HG02623 (cell line): ENCODE data around the gene PPP1CC.
"Not testable (repeated sequence)": the region's sequence is repeated elsewhere in the genome, so short reads cannot be mapped to it uniquely, and the experiment has no call there.

Experiments
- ATAC-seq: cut with Tn5 transposase; IDR thresholded peaks from one replicate; pipeline ENCODE4 v1.9.1; 2021; ENCODE audit warnings: moderate library complexity; ENCODE audit not compliant: unreplicated experiment

Gene PPP1CC

DNA sequence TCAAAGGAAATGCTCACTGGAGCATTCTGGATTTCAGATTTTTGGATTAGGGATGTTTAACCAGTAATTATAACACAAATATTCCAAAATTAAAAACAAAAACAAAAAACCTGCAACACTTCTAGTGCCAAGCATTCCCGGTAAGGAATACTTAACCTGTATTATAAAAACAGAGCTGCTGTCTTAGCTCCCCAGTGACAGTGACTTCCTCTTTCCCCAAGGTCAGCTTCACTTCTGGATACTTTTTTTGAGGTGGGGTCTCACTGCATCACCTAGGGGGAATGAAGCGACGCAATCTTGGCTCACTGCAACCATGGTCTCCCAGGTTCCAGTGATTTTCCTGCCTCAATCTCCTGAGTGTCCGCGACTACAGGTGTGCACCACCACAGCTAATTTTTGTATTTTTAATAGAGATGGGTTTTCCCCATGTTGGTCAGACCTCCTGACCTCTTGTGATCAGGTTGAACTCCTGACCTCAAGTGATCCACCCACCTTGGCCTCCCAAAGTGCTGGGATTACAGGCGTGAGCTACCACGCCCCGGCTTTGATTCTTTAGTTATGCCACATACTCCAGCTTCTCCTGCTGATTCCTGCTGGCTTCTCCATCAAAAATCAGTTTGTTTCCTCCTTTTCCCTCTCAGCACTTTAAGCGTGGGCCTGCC lies 15.9 kb downstream of the PPP1CC start:
- no peak for ATAC-seq

DNA sequence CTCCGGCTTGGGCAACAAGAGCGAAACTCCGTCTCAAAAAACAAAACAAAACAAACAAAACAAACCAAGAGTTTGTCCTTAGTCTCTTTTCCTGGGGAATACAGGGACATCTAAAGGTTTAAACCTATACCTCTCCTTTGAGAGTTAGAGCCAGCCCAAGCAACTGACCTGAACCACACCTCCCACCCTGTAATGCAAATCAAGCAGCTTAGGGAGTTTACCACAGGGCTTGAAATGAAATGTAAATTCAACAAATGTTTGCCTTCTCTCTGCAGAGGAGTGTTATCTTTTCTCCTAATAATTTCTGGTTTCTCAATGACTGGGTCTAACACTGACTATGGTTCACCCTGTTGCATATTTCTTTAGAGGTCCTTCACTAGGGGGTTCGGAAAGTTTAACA lies 16.7 kb downstream of the PPP1CC start:
- ATAC-seq: no peak

DNA sequence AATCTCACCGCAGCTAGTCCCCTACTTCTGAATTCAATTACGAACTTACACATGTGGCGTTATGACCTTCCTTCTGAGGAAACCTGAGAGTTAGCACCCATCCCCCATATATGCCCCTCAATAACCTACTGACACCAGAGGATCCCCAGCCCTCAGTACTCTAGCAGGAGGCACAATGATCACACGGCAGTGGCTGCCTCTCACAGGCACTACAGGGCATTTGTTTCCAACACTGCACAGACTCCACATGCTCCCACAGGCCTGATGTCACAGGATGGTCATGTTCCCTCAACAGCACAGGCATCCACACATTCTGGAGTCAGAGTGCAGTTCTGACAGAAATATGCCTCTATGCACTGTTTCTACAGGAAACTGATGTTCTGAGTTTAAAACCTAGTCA lies 17.4 kb downstream of the PPP1CC start:
- no peak for ATAC-seq

GRCh38 chr12:110722892-110723291 lies 19.8 kb downstream of the PPP1CC start:
- not testable (repeated sequence) for ATAC-seq

DNA sequence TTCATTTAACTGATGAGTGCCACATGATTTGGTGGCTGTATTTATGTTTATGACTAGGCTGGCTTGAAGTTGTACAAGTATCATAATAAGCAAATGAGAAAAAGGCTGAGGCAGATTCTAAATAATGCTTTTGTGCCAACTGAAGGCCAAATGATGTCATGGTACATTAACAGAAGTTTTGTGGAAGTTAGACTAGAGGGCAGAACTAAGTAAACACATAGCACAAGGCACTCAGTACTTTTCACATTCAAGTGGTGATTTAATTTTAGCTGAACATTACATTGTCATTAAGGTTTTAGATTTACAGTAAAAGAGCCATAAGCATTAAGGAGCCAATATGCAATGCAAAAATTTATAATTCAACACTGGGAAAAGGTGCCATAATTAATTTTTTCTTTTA lies 21.1 kb downstream of the PPP1CC start:
- no peak for ATAC-seq

- no peak for ATAC-seq
Observed at GRCh38 chr12:110720516-110720915, 22.2 kb downstream of the PPP1CC start.

GRCh38 chr12:110718222-110718908 lies 24.3 kb downstream of the PPP1CC start:
- ATAC-seq: no peak

DNA sequence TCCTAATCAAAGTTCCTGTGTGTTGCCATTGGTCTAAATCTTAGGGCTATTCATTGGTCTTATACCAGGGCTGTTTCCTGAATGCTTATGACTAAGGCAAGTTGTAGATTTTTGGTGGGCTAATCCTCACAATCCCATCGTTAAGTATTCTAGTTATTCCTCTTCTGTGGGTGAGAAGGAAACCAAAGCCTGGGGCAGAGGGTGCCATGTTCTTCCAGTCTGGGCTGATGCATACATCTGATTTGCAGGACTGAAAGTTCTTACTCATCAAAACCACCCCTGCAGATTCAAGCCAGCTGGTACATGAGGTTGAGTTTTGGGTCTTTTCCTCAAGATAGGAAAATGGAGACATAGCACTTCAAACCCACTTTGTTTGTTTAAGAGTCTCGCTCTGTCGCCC lies 25.7 kb downstream of the PPP1CC start:
- no peak for ATAC-seq

- no peak for ATAC-seq
Observed at GRCh38 chr12:110708917-110709316, 33.8 kb downstream of the PPP1CC start.

DNA sequence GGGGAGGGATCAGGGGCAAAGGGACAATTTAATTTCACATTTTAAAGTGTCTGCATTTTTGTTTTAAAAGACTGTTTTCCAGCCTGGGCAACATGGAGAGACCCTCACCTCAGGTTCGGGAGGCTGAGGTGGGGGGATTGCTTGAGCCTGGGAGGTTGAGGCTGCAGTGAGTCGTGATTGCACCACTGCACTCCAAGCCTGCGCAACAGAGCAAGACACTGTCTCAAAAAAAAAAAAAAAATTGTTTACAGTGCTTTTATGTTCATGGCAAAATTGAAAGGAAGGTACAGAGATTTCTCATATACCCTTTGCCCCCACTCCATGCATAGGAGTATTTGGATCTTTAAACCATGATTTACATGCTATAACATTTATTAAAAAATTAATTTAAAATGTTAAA lies 37.4 kb downstream of the PPP1CC start:
- no peak for ATAC-seq

DNA sequence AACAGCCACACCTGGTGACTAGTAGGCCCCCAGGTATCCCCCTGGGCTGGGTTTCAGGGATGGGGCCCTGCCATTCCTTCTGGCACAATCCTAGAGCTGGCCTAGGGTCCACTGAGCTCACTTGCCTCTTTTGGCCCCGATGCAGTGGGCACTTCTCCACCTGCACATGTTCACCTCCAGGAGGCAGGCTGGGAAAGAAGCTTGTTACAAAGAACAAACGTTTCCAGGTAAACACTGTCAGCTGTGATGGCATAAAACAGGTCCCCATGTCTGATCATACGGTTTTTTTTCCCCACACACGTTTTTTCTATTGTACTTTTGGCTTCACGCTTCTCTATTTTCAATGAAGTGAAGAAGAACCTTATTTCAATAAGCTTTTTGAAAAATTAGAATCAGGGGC lies 37.9 kb downstream of the PPP1CC start:
- no peak for ATAC-seq

DNA sequence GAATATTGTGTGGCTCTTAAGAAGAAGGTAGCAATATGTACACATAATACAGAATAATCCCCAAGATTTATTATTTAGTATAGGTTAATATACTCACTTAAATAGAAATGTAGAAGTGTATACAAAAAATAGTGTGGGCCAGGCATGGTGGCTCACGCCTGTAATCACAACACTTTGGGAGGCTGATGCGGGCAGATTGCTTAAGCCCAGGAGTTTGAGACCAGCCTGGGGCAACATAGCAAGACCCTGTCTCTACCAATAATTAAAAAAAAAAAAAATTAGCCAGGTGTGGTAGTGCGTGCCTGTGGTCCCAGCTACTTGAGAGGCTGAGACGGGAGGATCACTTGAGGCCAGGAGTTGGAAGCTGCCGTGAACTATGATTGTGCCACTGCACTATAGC lies 38.5 kb downstream of the PPP1CC start:
- ATAC-seq: no peak

GRCh38 chr12:110702081-110702480 lies 40.6 kb downstream of the PPP1CC start:
- no peak for ATAC-seq

DNA sequence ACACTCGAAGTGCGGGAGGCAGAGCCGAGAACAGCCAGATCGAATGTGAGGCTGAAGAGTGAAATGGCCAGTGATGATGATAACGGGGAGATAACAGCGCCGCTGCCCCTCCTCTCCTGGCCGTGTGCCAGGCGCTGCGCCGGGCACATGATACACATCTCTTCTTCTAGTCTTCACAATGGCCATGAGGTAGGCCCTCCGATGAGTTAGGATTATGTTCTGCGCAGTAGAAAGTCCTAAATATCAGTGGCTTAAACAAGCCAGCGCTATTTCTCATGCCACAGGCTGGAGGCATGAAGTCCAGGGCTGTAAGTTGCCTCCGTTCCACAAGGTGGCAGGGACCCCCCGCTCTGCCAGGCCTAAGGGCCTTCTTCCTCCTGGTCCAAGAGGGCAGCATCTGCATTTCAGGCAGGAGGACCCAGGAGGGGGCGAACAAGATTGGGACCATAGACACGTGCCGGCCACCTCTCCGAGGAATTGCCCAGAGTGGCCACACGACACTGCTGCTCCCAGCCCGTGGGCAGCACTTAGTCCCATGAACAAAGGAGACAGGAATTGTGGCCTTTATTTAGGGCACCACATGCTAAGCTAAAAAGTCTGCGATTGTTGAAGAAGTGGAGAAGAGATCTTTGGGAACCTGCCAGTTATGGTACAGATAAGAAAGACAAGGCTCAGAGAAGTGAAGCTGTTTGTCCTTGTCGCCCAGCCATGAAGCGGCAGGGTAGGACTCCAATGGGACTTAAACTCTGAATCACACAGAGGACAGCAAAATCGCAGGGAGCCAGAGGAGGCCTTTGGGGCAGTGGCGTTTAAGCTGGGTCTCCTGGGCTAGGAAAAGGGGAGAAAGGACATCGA lies 42.9 kb downstream of the PPP1CC start:
- no peak for ATAC-seq

GRCh38 chr12:110698171-110698902 lies 44.4 kb downstream of the PPP1CC start:
- peak; percentile 88 for ATAC-seq

DNA sequence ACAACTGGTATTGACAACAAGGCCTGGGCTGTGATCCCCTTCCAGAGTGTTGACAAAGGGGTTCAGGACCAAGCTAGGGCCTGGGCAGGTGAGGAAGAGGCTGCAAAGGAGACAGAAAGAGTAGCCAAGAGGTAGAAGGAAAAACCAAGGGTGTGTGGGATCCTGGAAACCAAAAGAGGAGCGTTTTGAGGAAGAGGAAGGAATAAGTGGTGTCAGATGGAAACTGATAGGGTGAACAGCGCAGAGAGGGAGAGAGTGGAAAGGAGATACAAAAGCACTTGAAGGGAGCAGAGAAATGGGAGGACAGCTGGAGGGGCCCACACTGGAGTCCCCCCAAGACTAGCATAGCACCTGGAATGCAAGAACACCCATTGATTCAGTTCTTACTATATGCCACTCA lies 45.5 kb downstream of the PPP1CC start:
- no peak for ATAC-seq

DNA sequence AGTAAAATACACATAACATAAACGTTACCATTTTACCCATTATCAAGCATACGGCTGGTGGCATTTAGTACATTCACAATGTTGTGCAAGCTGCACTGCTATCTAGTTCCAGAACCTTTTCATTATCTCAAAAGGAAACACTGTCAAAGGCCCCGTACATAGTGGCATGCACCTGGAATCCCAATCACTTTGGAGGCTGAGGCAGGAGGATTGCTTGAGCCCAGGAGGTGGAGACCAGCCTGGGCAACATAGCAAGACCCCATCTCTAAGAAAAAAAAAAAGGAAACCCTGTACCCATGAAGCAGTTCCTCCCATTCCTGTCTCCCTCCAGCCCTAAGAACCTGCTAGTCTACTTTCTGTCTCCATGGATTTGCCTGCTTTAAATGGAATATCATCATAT lies 46.4 kb downstream of the PPP1CC start:
- ATAC-seq: no peak

DNA sequence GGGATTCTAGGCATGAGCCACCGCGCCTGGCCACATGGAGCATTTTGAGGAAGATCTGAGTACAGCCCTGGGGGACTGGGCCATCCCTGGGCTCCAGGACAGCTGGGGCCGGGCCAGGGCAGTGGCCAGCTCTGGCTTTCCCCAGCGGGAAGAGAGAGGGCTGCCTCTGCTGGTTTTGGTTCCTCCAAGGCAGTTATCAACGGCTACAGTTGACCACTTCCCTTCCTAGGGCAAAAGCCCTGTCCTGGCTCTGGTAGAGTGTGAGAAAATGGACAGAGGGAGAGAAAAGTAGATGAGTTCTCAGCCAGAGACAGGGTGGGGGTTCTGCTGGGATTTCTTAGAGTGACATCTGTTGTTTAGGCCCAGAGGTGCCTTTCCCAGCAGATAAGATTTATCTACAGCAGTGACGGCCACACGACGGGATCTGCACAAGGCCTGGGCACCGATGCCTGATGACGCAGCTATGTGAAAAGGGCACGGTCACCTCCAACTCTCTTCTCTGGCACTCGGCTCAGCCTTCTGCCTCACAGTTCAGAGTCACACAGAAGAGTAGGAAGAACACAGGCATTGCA lies 48.3 kb downstream of the PPP1CC start:
- ATAC-seq: no peak

- no peak for ATAC-seq
Observed at GRCh38 chr12:110693731-110694130, 49.0 kb downstream of the PPP1CC start.

DNA sequence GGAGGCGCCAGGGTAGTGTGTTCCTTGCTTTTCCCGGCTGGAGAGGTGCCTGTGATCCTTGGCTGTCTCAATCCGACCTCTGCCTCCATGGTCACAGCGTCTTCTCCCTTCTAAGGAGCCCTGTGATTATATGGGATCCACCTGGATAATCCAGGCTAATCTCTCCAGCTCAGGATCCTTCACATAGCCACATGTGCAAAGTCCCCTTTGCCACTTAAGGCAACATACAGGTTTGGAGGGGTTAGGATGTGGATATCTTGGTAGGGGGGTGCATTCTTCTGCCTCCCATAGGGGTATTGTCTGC lies 52.6 kb downstream of the PPP1CC start:
- ATAC-seq: no peak
